ENCODE results near the gene SESN1.

Gene SESN1

DNA sequence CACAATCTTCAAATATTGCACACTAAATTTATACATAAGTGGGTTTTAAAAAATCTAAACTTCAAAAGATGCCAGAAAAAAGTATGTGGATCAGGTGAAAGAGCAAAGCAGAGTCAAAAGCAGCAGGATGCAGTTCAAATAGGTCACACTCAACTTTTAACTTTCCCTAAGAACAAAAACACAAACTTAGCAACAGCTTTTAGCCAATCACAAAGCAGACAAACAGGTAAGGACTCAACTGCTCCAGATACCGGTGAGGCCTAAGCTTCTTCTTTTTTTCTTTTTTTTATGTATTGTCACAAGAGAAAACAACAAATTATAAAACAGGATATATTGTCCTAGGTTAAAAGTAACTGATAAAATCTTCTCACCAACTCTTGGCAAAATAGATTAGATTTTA lies 74.7 kb downstream of the SESN1 start:
- H3K27me3 ChIP-seq (ENCODE audit: insufficient read depth, low read depth, severe bottlenecking), result no peaks in the 10 kb centered on the region
- no peak overlapping the region for H3K27ac ChIP-seq
- no peaks in the 10 kb centered on the region for H3K9me3 ChIP-seq (ENCODE audit: severe bottlenecking)
- H3K4me3 ChIP-seq (ENCODE audit: low read depth, low read length), result no peak overlapping the region
- no peaks in the 10 kb centered on the region for H3K36me3 ChIP-seq
- no peak for DNase-seq
- TF ChIP-seq, protein P1, sequence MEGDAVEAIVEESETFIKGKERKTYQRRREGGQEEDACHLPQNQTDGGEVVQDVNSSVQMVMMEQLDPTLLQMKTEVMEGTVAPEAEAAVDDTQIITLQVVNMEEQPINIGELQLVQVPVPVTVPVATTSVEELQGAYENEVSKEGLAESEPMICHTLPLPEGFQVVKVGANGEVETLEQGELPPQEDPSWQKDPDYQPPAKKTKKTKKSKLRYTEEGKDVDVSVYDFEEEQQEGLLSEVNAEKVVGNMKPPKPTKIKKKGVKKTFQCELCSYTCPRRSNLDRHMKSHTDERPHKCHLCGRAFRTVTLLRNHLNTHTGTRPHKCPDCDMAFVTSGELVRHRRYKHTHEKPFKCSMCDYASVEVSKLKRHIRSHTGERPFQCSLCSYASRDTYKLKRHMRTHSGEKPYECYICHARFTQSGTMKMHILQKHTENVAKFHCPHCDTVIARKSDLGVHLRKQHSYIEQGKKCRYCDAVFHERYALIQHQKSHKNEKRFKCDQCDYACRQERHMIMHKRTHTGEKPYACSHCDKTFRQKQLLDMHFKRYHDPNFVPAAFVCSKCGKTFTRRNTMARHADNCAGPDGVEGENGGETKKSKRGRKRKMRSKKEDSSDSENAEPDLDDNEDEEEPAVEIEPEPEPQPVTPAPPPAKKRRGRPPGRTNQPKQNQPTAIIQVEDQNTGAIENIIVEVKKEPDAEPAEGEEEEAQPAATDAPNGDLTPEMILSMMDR (IDR thresholded peaks at IDR 0.05; ENCODE audit: low read depth, low read length), result no peak

DNA sequence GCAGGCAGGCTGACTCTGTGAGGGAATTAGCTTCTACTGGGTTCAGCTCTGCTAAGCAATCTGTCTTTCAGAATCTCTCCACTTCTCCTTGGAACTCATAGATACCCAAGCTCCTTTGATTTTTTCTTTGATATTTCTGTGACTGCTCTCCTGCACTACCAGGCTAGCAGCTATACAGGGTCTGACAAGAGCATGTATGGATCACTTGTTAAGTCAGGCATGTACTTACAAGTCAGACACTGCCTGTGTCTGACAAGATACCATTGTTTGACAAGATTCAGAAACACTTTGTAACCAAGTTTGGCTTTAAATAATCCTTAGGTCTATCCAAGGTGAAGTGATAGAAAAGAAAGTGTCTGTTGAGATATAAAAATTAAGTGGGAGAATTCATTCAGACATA lies 79.5 kb downstream of the SESN1 start:
- Histone ChIP-seq H3K4me3 (ENCODE audit: low read depth, low read length) (no peak overlapping the region), H3K27ac (peak overlapping the region; percentile 57), H3K9me3 (ENCODE audit: severe bottlenecking) (no peaks in the 10 kb centered on the region), H3K36me3 (no peaks in the 10 kb centered on the region), H3K27me3 (ENCODE audit: insufficient read depth, low read depth, severe bottlenecking) (no peaks in the 10 kb centered on the region)
- peak; percentile 22 for DNase-seq
- TF ChIP-seq, protein P1 (IDR thresholded peaks at IDR 0.05; ENCODE audit: low read depth, low read length), result no peak

DNA sequence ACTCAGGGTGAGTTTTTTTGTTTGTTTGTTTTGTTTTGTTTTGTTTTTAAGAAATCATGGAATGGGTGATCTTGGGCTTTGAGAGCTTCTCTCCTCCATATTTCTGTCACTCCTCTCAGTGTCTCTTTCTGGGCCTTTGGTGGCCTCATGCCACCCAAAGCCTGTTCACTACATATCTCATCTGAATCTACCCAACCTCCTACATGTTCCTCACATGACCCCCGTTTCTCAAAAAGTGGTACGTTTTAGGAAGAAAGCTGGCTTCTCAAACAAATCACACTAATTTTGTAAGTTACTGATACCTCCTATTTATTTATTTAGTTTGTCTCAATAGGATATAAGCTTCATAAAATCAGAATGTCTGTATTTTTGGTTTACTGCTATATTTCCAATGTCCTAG lies 80.0 kb downstream of the SESN1 start:
- no peaks in the 10 kb centered on the region for H3K9me3 ChIP-seq (ENCODE audit: severe bottlenecking)
- H3K4me3 ChIP-seq (ENCODE audit: low read depth, low read length), result no peak overlapping the region
- H3K36me3 ChIP-seq, result no peaks in the 10 kb centered on the region
- H3K27me3 ChIP-seq (ENCODE audit: insufficient read depth, low read depth, severe bottlenecking), result no peaks in the 10 kb centered on the region
- TF ChIP-seq, protein P1 (IDR thresholded peaks at IDR 0.05; ENCODE audit: low read depth, low read length), result no peak
- H3K27ac ChIP-seq, result peak overlapping the region; percentile 57
- no peak for DNase-seq

DNA sequence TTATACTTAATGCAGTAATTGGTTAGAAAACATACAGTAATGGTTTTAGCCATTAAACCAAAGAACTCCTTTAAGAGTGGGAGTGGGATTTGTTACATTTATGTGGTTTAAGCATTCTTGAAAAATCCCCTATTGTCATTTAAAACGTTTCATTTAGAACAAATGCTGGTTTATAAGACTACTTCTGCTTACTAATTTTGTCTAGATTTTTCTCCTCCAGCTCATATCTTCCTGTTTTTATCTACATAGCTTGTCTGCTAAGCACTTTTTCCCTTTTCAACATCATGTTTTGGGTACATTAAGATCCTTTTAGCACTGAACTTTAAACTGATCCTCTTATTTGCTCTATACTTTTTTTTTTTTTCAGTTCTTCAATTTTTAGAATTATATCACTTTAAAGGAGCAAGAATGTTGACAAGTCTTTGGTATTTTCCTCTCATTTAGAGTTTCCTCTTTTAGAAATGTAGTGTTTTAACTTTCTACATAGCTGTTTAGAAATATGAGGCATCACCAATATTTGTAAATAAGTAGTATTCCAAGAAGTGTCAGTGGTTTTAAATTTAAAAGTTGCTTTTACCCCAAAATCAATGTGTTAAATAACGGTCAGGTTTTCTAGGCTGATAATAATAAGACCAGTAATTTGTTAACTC lies 80.9 kb downstream of the SESN1 start:
- H3K4me3 ChIP-seq (ENCODE audit: low read depth, low read length), result no peak overlapping the region
- no peaks in the 10 kb centered on the region for H3K27me3 ChIP-seq (ENCODE audit: insufficient read depth, low read depth, severe bottlenecking)
- DNase-seq, result no peak
- no peaks in the 10 kb centered on the region for H3K9me3 ChIP-seq (ENCODE audit: severe bottlenecking)
- H3K36me3 ChIP-seq, result peaks cover 3% of the 10 kb centered on the region
- TF ChIP-seq, protein P1 (IDR thresholded peaks at IDR 0.05; ENCODE audit: low read depth, low read length), result no peak
- H3K27ac ChIP-seq, result no peak overlapping the region

DNA sequence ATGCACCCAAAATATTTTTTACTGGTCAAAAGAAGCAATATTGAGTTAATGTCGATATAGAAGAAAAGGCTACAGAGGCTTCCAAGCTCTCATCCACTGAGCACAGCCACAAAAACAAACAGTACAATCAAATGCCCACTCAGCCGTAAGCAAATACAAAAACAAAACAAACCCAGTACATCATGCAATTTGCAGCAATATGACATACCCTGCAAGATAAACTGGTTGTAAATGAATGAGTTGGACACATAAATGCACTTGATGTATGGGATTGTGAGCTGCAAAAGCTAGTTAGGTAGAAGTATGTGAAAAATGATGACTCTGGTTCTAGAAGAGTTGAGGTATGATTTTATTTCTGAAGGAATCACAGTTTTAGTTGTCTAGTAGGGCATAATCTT lies 83.9 kb downstream of the SESN1 start:
- DNase-seq, result no peak
- no peaks in the 10 kb centered on the region for H3K27me3 ChIP-seq (ENCODE audit: insufficient read depth, low read depth, severe bottlenecking)
- TF ChIP-seq, protein P1 (IDR thresholded peaks at IDR 0.05; ENCODE audit: low read depth, low read length), result no peak
- no peak overlapping the region for H3K4me3 ChIP-seq (ENCODE audit: low read depth, low read length)
- H3K36me3 ChIP-seq, result peaks cover 3% of the 10 kb centered on the region
- H3K27ac ChIP-seq, result no peak overlapping the region
- H3K9me3 ChIP-seq (ENCODE audit: severe bottlenecking), result no peaks in the 10 kb centered on the region

All from WERI-Rb-1 (cell line).